Body of pancreas (tissue), 4 donors: ENCODE results near the gene ABCA13.

Source experiments
- CTCF ChIP-seq, 7 experiments: fragments of 450-650 bp in 4 of 7; fragments of 200-600 bp in 3 of 7; sonication (generic) in 3 of 7; IDR thresholded peaks; one replicate each; pipeline ENCODE4 v1.5.1; 2016 to 2019; ENCODE audit warnings: antibody characterized with exemption in 7 of 7
- POLR2A ChIP-seq, 3 donors: fragments of 450-650 bp; IDR thresholded peaks; one replicate each; pipeline ENCODE4 v1.6.1; 2016; ENCODE audit warnings: antibody characterized with exemption in 3 of 3, mild to moderate bottlenecking in 2 of 3

DNA sequence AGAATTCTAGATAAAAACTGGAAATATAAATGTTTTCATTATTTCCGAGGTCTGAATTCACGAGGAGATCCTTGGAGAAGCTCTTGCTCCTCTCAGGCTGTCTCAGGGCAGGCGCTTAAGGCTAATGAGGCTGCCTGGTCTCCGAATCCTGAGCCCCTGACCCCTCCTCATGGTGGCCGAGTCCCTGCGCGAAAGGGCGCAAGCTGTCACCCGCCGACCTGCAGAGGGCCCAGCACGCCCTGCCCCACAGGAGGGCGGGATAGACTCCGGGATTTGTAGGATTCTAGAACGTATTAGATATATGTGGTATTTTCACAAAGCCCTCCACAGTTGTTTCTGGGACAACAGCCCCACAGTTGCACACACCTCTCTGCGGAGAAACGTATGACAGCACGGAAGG is 284.1 kb downstream of the ABCA13 start:
- TF ChIP-seq CTCF (IDR thresholded peaks at IDR 0.05) (no peak), POLR2A (IDR thresholded peaks at IDR 0.05) (no peak)
